NCI-H526 treated with DMSO at 0.1 percent for 48 hours (cell line): ENCODE data around the gene TYMP.
"Not testable (repeated sequence)": the region's sequence is repeated elsewhere in the genome, so short reads cannot be mapped to it uniquely, and the experiment has no call there.

ENCODE experiments used
- DNase-seq: peaks from one replicate; lab custom pipeline; 2025; lab: John Stamatoyannopoulos, UW

TYMP gene

GRCh38 chr22:50523806-50524675 lies 5.8 kb downstream of the TYMP start:
- DNase-seq: peak; percentile 33

DNA sequence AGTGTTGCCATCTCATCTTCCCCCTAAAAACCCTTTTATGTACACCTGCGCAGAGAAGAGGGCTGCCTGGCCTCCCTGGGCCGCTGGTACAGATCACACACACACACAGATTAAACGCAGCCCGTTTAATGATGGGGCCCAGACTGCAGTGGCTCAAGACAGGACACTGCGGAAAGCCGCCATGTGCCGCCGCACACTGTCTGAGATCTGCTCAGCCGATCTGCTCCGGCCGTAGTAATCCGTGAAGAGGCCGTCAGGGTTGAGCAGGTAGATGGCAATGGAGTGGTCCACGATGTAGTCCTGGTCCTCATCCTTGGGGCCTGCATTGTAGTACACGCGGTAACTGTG lies 6.4 kb downstream of the TYMP start:
- DNase-seq: no peak

GRCh38 chr22:50522806-50523438 lies 6.9 kb downstream of the TYMP start:
- DNase-seq: no peak

- no peak for DNase-seq
These were observed 7.5 kb downstream of the TYMP start for GRCh38 chr22:50522208-50522805.

GRCh38 chr22:50521710-50522109 lies 8.1 kb downstream of the TYMP start:
- DNase-seq: no peak

DNA sequence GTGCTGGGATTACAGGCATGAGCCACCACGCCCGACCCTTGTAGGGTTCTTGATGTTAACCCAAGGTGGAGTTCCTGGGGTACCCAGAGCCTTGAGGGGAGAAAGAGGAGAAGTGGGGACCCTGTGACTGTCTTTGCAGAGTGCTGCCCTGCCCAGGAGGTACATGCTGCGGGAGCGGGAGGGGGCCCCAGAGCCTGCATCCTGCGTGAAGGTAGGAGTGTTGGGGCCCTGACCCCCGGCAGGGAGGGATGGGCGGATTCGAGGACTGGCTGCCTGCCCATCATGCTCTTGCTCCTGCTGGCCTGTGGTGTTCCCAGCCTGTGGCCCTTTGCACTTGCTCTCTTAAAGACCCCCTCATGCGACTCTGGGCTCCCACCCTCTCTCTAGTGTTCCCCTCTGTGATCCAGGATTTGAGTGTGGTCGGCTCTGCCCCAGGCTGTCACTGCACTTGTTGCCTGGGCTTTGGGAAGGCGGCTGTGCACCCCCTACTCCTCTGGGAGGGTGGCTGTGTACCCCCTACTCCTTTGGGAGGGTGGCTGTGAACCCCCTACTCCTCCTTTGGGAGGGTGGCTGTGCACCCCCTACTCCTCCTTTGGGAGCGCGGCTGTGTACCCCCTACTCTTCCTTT lies 8.9 kb downstream of the TYMP start:
- DNase-seq: no peak

DNA sequence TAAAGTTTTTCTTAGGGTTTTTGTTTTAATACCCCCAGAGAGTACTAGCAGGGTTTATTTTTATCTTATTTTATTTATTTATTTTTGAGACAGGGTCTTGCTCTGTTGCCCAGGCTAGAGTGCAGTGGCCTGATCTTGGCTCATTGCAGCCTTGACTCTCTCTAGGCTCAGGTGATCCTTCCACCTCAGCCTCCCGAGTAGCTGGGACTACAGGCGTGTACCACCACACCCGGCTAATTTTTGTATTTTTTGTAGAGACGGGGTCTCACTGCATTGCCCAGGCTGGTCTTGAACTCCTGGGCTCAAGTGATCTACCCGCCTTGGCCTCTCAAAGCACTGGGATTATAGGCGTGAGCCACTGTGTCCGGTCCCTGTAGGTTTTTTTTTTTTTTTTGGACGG lies 9.6 kb downstream of the TYMP start:
- not testable (repeated sequence) for DNase-seq

DNA sequence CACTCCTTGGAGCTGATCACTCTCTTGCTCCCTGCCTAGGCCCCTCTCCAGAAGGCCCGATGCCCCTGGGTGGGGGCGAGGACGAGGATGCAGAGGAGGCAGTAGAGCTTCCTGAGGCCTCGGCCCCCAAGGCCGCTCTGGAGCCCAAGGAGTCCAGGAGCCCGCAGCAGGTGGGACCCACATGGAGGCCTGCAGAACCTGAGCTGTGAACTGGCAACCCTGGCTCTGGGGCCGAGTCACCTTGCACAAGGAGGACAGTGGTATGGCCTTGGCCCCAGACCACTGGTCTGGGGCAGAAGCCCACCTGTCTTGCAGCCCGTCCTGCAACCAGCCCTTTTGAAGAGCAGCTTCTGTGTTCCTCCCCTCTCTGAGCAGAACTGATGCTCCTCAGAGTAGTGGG lies 10.7 kb downstream of the TYMP start:
- no peak for DNase-seq

- no peak for DNase-seq
These were observed 11.2 kb downstream of the TYMP start for GRCh38 chr22:50518606-50519005.

DNA sequence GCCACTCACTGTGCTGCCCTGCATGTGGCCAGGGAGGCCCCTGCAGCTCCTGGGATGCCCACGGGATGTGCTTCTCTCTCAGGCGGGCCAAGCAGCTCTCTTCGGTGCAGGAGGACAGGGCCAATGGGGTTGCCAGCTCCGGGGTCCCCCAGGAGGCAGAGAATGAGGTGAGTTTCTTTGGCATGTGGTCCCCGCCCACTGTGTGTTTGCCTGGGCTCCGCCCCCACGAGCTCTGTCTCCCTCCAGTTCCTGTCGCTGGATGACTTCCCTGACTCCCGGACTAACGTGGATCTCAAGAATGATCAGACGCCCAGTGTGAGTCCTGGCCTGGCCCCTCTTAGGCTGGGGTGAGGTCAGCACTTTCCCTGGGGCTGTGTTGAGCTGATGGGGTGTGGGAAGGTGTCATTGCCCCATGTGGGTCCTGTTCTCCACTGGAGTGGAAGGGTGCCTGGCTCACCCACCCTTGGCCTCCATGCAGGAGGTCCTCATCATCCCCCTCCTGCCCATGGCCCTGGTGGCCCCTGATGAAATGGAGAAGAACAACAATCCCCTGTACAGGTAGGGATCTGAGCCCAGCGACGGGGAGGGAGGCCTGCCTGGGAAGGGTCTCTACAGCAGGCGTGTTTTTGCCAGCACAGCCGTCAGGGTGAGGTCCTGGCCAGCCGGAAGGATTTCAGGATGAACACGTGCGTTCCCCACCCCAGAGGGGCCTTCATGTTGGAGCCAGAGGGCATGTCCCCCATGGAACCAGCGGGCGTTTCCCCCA lies 12.1 kb downstream of the TYMP start:
- no peak for DNase-seq

GRCh38 chr22:50516891-50517290 lies 12.9 kb downstream of the TYMP start:
- no peak for DNase-seq

DNA sequence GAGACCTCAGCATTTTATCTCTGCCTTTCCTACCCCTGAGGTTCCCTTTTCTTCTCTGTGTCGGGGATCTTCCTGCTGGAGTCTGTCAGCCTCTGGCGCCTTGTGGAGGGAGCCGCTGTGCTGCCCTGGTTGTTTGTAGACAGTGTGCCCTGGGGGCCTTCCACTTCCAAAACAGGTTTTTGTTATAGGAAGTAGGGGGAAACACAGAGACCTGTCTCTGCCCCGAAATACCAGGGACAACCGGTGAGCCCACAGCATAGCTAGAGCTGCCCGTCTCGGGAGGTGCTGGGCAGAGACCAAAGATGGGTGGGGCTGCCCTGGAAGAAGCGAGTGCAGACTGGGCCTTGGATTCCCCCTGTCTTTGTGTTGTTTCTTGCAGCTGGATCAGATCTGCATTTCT lies 13.7 kb downstream of the TYMP start:
- no peak for DNase-seq

GRCh38 chr22:50513175-50513574 lies 16.6 kb downstream of the TYMP start:
- DNase-seq: no peak

DNA sequence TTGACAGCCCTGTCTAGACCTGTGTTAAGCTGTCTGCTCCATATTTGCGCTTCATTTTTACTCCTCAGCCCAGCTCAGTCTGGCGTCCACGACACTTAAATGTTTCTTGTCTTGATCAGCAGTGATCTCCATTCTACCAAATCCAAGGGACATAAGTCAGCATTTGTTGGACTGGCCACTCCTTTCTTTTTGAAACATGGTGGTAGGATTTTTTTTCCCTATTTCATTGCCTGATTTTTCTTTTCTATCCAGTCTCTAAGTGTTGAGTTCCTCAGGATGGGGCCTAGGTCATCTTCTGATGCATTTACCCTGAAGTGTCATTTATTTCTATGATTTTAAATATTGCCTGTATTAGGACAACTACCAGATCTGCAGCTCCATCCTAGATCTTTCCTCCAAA lies 20.9 kb downstream of the TYMP start:
- DNase-seq: no peak

GRCh38 chr22:50507991-50508884 lies 21.6 kb downstream of the TYMP start, which contains the start of gene NCAPH2:
Gene NCAPH2, plus strand, starts transcription at chr22:50508224. Its CDS starts 114 bp downstream, at chr22:50508338.
- peak; percentile 88 for DNase-seq

- DNase-seq: no peak
These were observed 22.3 kb downstream of the TYMP start, which contains the start of gene LMF2 for GRCh38 chr22:50507421-50507990. Gene LMF2, minus strand, starts transcription at chr22:50507702. Its CDS starts 27 bp downstream, at chr22:50507675.

GRCh38 chr22:50506611-50507420 lies 23.0 kb downstream of the TYMP start:
- no peak for DNase-seq

- no peak for DNase-seq
These were observed 23.8 kb downstream of the TYMP start for GRCh38 chr22:50505776-50506610.
